Hepatocyte (in vitro differentiated cells): ENCODE data around the gene GLRA2. TPM values are rescaled to one million over a fixed set of nuclear protein-coding genes. Genes with fewer than 3 reads are reported as not detected.

Experiments
- DNase-seq: peaks from one replicate; pipeline ENCODE4 v3.0.0-alpha.2; 2016; ENCODE audit warnings: low spot score
- H2AFZ ChIP-seq: fragments of 200-600 bp; sonication (generic); 2 replicates; pipeline ENCODE4 v1.6.0; 2016; ENCODE audit warnings: antibody characterized with exemption, mild to moderate bottlenecking
- H3K27ac ChIP-seq: fragments of 200-600 bp; sonication (generic); 2 replicates; pipeline ENCODE4 v1.5.1; 2016; ENCODE audit warnings: mild to moderate bottlenecking
- H3K27me3 ChIP-seq: fragments of 200-600 bp; sonication (generic); 2 replicates; pipeline ENCODE4 v1.6.1; 2016
- H3K36me3 ChIP-seq: fragments of 200-600 bp; sonication (generic); replicated peaks from 2 replicates; pipeline ENCODE4 v1.5.1; 2016; ENCODE audit warnings: low read depth; ENCODE audit not compliant: insufficient read depth
- H3K4me1 ChIP-seq: fragments of 200-600 bp; sonication (generic); 2 replicates; pipeline ENCODE4 v1.5.1; 2016; ENCODE audit warnings: mild to moderate bottlenecking, moderate library complexity; ENCODE audit not compliant: insufficient read depth
- H3K4me2 ChIP-seq: fragments of 200-600 bp; sonication (generic); 2 replicates; pipeline ENCODE4 v1.6.0; 2016
- H3K4me3 ChIP-seq: fragments of 200-600 bp; sonication (generic); 2 replicates; pipeline ENCODE4 v1.5.1; 2016; ENCODE audit warnings: mild to moderate bottlenecking
- H3K79me2 ChIP-seq: fragments of 200-600 bp; sonication (generic); 2 replicates; pipeline ENCODE4 v1.6.0; 2017; ENCODE audit warnings: mild to moderate bottlenecking
- H3K9me2 ChIP-seq: fragments of 200-600 bp; sonication (generic); replicated peaks from 2 replicates; pipeline ENCODE4 v1.6.0; 2017; ENCODE audit warnings: mild to moderate bottlenecking; ENCODE audit not compliant: insufficient read depth
- H3K9me3 ChIP-seq: fragments of 200-600 bp; sonication (generic); 2 replicates; pipeline ENCODE4 v1.5.1; 2016; ENCODE audit warnings: low read depth, mild to moderate bottlenecking
- H4K20me1 ChIP-seq: fragments of 200-600 bp; sonication (generic); 2 replicates; pipeline ENCODE4 v1.6.0; 2016; ENCODE audit warnings: mild to moderate bottlenecking; ENCODE audit not compliant: insufficient read depth, poor library complexity, severe bottlenecking
- EZH2 ChIP-seq: fragments of 200-600 bp; sonication (generic); IDR thresholded peaks from 2 replicates; pipeline ENCODE4 v1.6.1; 2016; ENCODE audit warnings: antibody characterized with exemption, mild to moderate bottlenecking, borderline replicate concordance
- EZH2phosphoT487 ChIP-seq: fragments of 200-600 bp; sonication (generic); IDR thresholded peaks from one replicate; pipeline ENCODE4 v1.6.1; 2018; ENCODE audit warnings: antibody characterized with exemption, mild to moderate bottlenecking, low read depth, moderate library complexity; ENCODE audit not compliant: unreplicated experiment, severe bottlenecking
- WGBS: methylation state at CpG from one replicate; pipeline ENCODE4 v1.1.6; 2016; ENCODE audit warnings: low lambda C conversion rate; ENCODE audit errors: missing lambda C conversion rate; 5-methylcytosine and 5-hydroxymethylcytosine counted together
- polyA plus RNA-seq: library from polyadenylated mRNA; unstranded; fragments of >200 nt; fragmentation: Nextera tagmentation; extraction: Ambion mirVana; gene quantifications from 2 replicates; pipeline ENCODE4 v1.2.1, GENCODE V29; 2016
- total RNA-seq: library from RNA; depleted of rRNA; stranded (reverse); fragments of >200 nt; gene quantifications from 2 replicates; pipeline ENCODE4 v1.2.3, GENCODE V29; 2014
- TF ChIP-seq, protein P1 (sequence below): fragments of 200-600 bp; sonication (generic); IDR thresholded peaks from 2 replicates; pipeline ENCODE4 v1.5.1; 2016; ENCODE audit warnings: antibody characterized with exemption, mild to moderate bottlenecking; ENCODE audit not compliant: poor library complexity

GLRA2 gene
- total and polyA plus RNA-seq, 2 experiments from 2014 or later: not detected

DNA sequence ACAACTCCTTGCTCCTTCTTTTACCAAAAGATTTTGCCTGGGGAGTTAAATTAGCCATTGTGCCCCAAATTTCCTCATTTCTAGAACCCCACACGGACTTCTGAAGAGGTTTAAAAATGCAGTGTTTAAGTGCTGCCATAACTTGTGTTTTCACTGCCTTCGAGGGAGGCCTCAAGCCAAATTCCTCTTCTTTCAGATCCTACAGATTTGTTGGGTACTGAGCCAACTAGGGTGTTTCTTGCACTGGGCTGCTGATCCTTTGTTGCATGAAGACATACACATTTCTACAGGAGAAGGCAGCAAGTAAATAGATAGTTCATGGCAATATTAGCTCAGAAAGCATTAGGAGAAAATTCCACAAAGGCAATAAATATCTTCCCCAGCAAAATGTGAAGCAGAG, 43.8 kb downstream of the GLRA2 start:
- Histone ChIP-seq H3K27ac (no peak overlapping the region), H2AFZ (no peak overlapping the region), H3K9me2 (no peaks in the 10 kb centered on the region), H3K4me1 (no peaks in the 10 kb centered on the region), H4K20me1 (no peaks in the 10 kb centered on the region), H3K27me3 (no peaks in the 10 kb centered on the region), H3K4me2 (no peak overlapping the region), H3K79me2 (no peaks in the 10 kb centered on the region), H3K36me3 (no peaks in the 10 kb centered on the region), H3K9me3 (no peaks in the 10 kb centered on the region), H3K4me3 (no peak overlapping the region)
- TF ChIP-seq, protein P1, sequence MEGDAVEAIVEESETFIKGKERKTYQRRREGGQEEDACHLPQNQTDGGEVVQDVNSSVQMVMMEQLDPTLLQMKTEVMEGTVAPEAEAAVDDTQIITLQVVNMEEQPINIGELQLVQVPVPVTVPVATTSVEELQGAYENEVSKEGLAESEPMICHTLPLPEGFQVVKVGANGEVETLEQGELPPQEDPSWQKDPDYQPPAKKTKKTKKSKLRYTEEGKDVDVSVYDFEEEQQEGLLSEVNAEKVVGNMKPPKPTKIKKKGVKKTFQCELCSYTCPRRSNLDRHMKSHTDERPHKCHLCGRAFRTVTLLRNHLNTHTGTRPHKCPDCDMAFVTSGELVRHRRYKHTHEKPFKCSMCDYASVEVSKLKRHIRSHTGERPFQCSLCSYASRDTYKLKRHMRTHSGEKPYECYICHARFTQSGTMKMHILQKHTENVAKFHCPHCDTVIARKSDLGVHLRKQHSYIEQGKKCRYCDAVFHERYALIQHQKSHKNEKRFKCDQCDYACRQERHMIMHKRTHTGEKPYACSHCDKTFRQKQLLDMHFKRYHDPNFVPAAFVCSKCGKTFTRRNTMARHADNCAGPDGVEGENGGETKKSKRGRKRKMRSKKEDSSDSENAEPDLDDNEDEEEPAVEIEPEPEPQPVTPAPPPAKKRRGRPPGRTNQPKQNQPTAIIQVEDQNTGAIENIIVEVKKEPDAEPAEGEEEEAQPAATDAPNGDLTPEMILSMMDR: no peak
- TF ChIP-seq EZH2: no peak
- no peak for TF ChIP-seq EZH2phosphoT487
- DNase-seq: no peak
- WGBS: 30% methylated on average over 2 of the region's 2 CpGs

DNA sequence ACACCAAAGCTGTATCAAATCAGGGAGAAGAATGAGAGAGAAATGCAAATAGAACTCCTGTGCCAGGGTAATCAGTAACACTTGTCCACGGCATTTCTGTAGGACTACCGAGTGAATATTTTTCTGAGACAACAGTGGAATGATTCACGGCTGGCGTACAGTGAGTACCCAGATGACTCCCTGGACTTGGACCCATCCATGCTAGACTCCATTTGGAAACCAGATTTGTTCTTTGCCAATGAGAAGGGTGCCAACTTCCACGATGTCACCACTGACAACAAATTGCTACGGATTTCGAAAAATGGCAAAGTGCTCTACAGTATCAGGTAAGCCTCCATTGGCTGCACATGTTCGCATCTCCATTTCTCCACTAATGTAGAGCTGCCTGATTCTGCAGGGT, 51.7 kb downstream of the GLRA2 start:
- no peak for DNase-seq
- WGBS: 87% methylated on average over 8 of the region's 8 CpGs
- H3K9me2 ChIP-seq: no peaks in the 10 kb centered on the region
- H3K27me3 ChIP-seq: no peaks in the 10 kb centered on the region
- H3K79me2 ChIP-seq: no peaks in the 10 kb centered on the region
- no peak overlapping the region for H3K27ac ChIP-seq
- H3K4me3 ChIP-seq: no peak overlapping the region
- no peak overlapping the region for H2AFZ ChIP-seq
- TF ChIP-seq EZH2phosphoT487: no peak
- TF ChIP-seq, protein P1: no peak
- TF ChIP-seq EZH2: no peak
- H3K9me3 ChIP-seq: no peaks in the 10 kb centered on the region
- no peak overlapping the region for H3K4me2 ChIP-seq
- peaks cover 3% of the 10 kb centered on the region for H3K36me3 ChIP-seq
- no peaks in the 10 kb centered on the region for H4K20me1 ChIP-seq
- H3K4me1 ChIP-seq: no peaks in the 10 kb centered on the region

DNA sequence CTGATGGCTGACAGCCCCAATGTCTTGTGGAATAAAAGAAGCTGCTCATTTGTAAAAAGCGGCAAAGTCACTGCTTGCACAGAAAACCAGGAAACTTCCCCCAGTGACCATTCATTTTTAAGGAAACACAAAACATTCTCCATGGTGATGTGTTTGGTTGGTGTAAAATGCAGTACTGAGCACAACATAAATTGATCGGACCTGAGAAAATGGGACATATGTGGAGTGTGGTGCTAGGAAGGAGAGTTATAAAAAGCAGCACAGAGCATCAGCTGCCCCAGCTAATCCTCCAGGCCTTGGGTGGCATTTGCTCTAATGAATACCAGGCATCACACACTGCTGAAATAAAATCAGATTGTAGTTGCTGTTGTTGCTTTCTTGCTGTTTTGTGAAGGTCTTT, 55.2 kb downstream of the GLRA2 start:
- H3K4me3 ChIP-seq: no peak overlapping the region
- H3K79me2 ChIP-seq: no peaks in the 10 kb centered on the region
- H3K9me3 ChIP-seq: no peaks in the 10 kb centered on the region
- no peaks in the 10 kb centered on the region for H3K9me2 ChIP-seq
- no peaks in the 10 kb centered on the region for H3K27me3 ChIP-seq
- H3K36me3 ChIP-seq: peaks cover 3% of the 10 kb centered on the region
- H2AFZ ChIP-seq: no peak overlapping the region
- WGBS: 79% methylated on average over 2 of the region's 2 CpGs
- TF ChIP-seq EZH2phosphoT487 (no peak), EZH2 (no peak)
- TF ChIP-seq, protein P1: no peak
- H3K4me1 ChIP-seq: no peaks in the 10 kb centered on the region
- DNase-seq: no peak
- H3K27ac ChIP-seq: no peak overlapping the region
- no peak overlapping the region for H3K4me2 ChIP-seq
- no peaks in the 10 kb centered on the region for H4K20me1 ChIP-seq

DNA sequence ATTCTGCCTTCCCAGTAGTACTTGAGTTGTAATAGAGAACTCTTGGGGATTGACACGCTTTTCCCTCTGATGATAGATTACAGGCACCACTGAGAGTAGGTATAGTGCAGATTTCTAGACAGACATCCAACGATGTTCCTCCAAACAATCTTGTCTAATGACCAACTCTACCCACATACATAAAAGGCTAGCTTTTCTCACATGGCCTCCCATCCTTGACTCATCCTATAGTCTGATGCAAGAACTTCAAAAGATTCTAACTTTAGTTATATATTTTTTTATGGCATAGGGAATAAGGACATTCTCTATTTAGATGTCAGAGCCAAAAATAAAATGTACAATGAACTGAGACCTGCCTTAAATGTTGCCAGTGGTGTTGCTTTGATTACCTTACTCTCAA, 60.9 kb downstream of the GLRA2 start:
- Histone ChIP-seq H2AFZ (no peak overlapping the region), H3K9me3 (no peaks in the 10 kb centered on the region)

More for the DNA sequence above, 60.9 kb downstream of the GLRA2 start:
- H3K27me3 ChIP-seq: no peaks in the 10 kb centered on the region
- H3K4me1 ChIP-seq: no peaks in the 10 kb centered on the region
- H3K79me2 ChIP-seq: no peaks in the 10 kb centered on the region
- H4K20me1 ChIP-seq: no peaks in the 10 kb centered on the region
- H3K36me3 ChIP-seq: no peaks in the 10 kb centered on the region
- H3K27ac ChIP-seq: no peak overlapping the region
- H3K4me2 ChIP-seq: no peak overlapping the region
- WGBS: 57% methylated on average over 2 of the region's 2 CpGs
- DNase-seq: no peak
- H3K4me3 ChIP-seq: no peak overlapping the region
- H3K9me2 ChIP-seq: no peaks in the 10 kb centered on the region
- TF ChIP-seq EZH2phosphoT487 (no peak), EZH2 (no peak)
- TF ChIP-seq, protein P1: no peak
